ENCODE results near the gene SEMA3A. TPM values are rescaled to one million over a fixed set of nuclear protein-coding genes. Genes with fewer than 3 reads are reported as not detected.

Gene SEMA3A
- total and polyA plus RNA-seq, 9 donors: 0.76 to 23.0 (median 2.2) TPM

DNA sequence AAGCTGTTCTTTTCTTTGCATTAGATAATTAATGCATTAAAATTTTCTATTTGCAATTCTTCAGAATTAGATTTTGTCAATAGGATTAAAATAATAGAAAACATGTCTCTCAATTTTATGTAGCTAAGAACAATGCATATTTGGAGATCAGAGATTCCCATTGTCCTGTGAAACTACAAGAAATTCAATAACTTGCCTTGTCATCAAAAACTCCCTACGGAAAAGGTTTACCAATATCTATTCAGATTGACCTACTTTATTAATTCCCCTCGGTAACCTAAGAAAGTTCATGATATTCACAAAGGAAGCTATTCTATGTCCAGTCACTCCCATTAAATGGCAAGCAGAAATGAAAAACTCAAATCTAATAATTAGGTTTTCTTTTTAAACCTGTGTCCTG is 172.6 kb downstream of the SEMA3A start:
- intact Hi-C loops (cut with DNase I): no loop called here

DNA sequence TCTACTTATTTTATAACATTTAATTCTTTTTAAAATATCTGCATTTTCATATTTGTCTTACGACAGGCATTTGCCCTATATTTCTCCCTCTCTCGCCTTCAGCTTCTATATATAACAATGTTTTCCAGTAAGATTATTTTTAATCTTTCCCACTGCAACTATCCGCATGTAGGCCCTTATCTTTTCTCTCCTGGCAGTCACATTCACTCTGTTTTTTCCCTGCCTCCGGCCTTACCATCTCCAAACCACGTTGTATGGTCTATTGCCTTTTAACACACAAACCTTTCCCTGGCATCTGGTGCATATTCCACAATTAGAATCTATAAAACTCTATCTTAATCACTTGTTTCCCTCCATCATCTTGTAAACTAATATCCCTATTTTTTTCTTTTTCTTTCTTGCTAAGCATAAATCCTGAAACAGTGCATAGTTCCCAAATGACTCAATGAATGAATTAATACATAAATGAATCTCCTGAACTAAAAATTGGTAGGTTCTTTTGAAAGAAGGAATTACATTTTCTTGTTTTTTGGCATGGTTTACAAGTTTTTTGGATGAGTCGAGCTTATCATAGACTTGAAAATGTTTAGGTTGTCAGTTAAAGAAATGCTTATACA is 173.2 kb downstream of the SEMA3A start:
- H3K27me3 ChIP-seq: no peaks in the 10 kb centered on the region
- 21 to 33% (median 29%) methylated on average over 6 of the region's 6 CpGs for WGBS, 3 donors

More for the DNA sequence above, 172.6 kb downstream of the SEMA3A start:
- WGBS, 3 donors: 84 to 93% (median 93%) methylated on average over 2 of the region's 2 CpGs
- no peak for TF ChIP-seq POLR2A (IDR thresholded peaks at IDR 0.05)
- TF ChIP-seq, protein P1, sequence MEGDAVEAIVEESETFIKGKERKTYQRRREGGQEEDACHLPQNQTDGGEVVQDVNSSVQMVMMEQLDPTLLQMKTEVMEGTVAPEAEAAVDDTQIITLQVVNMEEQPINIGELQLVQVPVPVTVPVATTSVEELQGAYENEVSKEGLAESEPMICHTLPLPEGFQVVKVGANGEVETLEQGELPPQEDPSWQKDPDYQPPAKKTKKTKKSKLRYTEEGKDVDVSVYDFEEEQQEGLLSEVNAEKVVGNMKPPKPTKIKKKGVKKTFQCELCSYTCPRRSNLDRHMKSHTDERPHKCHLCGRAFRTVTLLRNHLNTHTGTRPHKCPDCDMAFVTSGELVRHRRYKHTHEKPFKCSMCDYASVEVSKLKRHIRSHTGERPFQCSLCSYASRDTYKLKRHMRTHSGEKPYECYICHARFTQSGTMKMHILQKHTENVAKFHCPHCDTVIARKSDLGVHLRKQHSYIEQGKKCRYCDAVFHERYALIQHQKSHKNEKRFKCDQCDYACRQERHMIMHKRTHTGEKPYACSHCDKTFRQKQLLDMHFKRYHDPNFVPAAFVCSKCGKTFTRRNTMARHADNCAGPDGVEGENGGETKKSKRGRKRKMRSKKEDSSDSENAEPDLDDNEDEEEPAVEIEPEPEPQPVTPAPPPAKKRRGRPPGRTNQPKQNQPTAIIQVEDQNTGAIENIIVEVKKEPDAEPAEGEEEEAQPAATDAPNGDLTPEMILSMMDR (IDR thresholded peaks at IDR 0.05): no peak
- TF ChIP-seq EP300 (IDR thresholded peaks at IDR 0.05): no peak
- Histone ChIP-seq H3K36me3 (no peaks in the 10 kb centered on the region), H3K27me3 (no peaks in the 10 kb centered on the region), H3K4me1 (ENCODE audit: insufficient read depth) (no peaks in the 10 kb centered on the region), H3K4me3 (no peak overlapping the region), H3K27ac (no peak overlapping the region), H3K9me3 (no peaks in the 10 kb centered on the region)
- no peak for DNase-seq

DNA sequence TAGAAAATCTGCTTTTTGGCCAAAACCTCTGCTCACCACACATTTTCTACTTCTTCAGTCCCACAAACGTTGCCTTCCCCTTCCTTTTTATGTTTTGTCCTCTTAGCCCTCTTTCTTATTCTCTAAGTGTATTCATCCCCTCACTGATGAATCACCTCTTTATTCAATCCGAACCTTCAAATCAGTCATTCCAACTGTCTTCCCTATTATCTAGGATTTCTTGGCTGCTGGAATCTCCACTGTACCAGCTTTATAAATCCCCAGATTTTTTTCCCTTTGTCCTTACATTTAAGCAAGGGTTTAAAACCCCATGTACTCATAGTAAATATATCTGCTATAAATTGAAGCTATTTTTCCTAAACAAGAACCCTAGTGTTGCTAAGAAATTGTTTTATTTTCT is 176.9 kb downstream of the SEMA3A start:
- Histone ChIP-seq H3K9me3 (no peaks in the 10 kb centered on the region), H3K4me3 (no peak overlapping the region), H3K36me3 (no peaks in the 10 kb centered on the region), H3K4me1 (ENCODE audit: insufficient read depth) (no peaks in the 10 kb centered on the region), H3K27ac (no peak overlapping the region), H3K27me3 (no peaks in the 10 kb centered on the region)
- 27 to 38% (median 30%) methylated on average over 2 of the region's 2 CpGs for WGBS, 3 donors
- no peak for DNase-seq
- intact Hi-C loops (cut with DNase I): no loop called here
- TF ChIP-seq EP300 (IDR thresholded peaks at IDR 0.05) (no peak), POLR2A (IDR thresholded peaks at IDR 0.05) (no peak)
- TF ChIP-seq, protein P1 (IDR thresholded peaks at IDR 0.05): no peak

More for the DNA sequence above, 173.2 kb downstream of the SEMA3A start:
- TF ChIP-seq, protein P1 (IDR thresholded peaks at IDR 0.05): no peak
- TF ChIP-seq EP300 (IDR thresholded peaks at IDR 0.05) (no peak), POLR2A (IDR thresholded peaks at IDR 0.05) (no peak)
- no peaks in the 10 kb centered on the region for H3K36me3 ChIP-seq
- no peaks in the 10 kb centered on the region for H3K4me1 ChIP-seq (ENCODE audit: insufficient read depth)
- no peak overlapping the region for H3K4me3 ChIP-seq
- DNase-seq: no peak
- no peak overlapping the region for H3K27ac ChIP-seq
- intact Hi-C loops (cut with DNase I): no loop called here
- H3K9me3 ChIP-seq: no peaks in the 10 kb centered on the region

DNA sequence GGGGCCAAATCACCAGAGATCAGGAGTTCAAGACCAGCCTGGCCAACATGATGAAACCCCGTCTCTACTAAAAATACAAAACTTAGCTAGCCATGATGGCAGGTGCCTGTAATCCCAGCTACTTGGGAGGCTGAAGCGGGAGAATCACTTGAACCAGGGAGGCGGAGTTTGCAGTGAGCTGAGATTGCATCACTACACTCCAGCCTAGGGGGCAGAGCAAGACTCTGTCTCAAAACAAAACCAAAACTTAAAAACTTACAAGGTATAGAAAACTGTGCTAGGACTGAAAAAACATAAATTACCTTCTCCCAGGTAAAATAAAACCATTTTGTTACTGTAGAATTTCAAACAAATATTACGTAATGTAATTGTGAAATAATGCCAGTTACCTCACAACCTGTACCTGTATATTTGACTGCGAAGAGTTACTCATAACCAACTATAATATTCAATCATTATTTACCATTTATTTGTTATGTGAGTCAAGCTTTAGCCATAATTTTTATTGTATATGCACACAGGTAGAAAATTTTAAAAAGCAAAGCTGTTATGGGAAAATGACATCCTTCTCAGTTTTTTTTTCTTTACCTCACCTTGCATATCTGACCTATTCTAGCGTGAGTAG is 180.9 kb downstream of the SEMA3A start:
- DNase-seq: no peak
- Histone ChIP-seq H3K9me3 (no peaks in the 10 kb centered on the region), H3K27me3 (no peaks in the 10 kb centered on the region), H3K4me3 (no peak overlapping the region), H3K27ac (no peak overlapping the region), H3K36me3 (no peaks in the 10 kb centered on the region), H3K4me1 (ENCODE audit: insufficient read depth) (no peaks in the 10 kb centered on the region)
- intact Hi-C loops (cut with DNase I): no loop called here
- WGBS, 3 donors: 92 to 96% (median 93%) methylated on average over 6 of the region's 6 CpGs
- TF ChIP-seq, protein P1 (IDR thresholded peaks at IDR 0.05): no peak
- no peak for TF ChIP-seq POLR2A (IDR thresholded peaks at IDR 0.05)
- TF ChIP-seq EP300 (IDR thresholded peaks at IDR 0.05): no peak

Data from ovary (tissue), 9 donors.